CD4-positive, alpha-beta T cell treated with Interleukin-17A for 1 hour (primary cell): ENCODE data around the gene SSC5D.
"Not testable (repeated sequence)": the region's sequence is repeated elsewhere in the genome, so short reads cannot be mapped to it uniquely, and the experiment has no call there.

Experiments
- DNase-seq: peaks from one replicate; pipeline ENCODE4 v3.0.0-alpha.2; 2020

Gene SSC5D

GRCh38 chr19:55487924-55488687 lies at the start of gene SSC5D:
SSC5D (plus strand) TSS chr19:55488436; CDS start chr19:55488590, 154 bp downstream.
- no peak for DNase-seq

- DNase-seq = no peak
Observed at GRCh38 chr19:55439052-55439451, 49.2 kb upstream of the SSC5D start.

DNA sequence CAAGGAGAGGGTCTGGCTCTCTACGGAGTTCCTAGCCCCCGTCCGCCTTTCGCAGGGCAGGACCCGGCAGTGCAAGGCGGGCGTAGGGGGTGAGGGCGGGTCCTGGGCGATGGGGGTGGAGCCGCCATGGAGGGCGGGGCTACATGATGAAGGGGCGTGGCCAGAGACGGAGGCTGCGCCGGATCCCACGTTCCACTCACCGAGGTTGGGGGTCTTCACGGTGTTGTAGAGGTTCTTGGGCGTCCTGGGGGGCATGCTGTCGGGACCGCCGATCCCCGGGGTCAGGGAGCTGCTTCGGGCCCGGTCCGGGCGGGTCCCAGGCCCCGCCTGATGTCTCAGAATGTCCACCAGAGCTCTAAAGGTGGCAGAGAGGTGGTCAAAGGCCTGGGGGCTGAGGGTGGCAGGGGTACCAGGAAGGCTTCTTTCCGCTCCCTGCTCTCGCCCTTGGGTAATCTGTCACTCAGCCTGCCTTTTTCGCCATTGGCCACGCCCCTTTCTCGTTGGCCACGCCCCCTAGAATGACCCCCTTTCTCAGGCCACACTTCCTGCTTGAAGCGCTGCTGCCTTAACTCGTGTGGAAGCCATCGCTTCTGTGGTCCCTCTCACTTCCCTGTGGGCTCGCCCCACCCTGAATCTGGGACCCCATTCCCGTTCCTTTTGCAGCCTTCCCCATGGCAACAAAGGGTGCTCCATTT lies 47.7 kb upstream of the SSC5D start:
- DNase-seq = no peak

GRCh38 chr19:55441319-55441691 lies 46.9 kb upstream of the SSC5D start:
- DNase-seq = no peak

DNA sequence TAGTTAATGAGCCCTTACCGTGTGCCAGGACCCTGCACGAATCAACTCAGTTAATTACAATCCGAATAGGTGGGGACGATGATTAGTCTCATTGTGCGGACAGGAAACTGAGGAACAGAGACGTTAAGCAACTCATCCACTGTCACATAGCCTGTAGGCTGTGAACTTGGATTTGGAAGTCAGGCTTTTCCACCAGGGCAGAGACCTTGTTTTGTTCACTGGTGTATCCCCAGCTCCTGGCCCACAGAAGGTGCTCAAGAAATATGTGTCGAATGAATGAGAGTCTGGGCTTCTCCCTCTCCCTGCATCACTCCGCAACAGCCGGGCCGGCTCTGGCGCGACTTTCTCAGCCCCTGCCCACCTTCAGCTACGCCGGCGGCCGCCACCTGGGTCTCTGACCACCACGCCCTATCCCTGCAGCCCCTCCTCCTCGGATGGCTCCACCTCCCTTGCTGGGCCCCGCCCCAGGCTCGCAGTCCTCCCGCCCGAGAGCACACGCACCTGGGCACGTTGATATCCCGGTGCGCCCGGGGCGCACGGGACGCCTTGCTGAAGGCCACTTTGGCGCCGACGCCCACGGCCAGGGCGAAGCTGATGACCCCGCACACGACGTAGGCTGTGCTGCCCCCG lies 46.4 kb upstream of the SSC5D start:
- DNase-seq = no peak

DNA sequence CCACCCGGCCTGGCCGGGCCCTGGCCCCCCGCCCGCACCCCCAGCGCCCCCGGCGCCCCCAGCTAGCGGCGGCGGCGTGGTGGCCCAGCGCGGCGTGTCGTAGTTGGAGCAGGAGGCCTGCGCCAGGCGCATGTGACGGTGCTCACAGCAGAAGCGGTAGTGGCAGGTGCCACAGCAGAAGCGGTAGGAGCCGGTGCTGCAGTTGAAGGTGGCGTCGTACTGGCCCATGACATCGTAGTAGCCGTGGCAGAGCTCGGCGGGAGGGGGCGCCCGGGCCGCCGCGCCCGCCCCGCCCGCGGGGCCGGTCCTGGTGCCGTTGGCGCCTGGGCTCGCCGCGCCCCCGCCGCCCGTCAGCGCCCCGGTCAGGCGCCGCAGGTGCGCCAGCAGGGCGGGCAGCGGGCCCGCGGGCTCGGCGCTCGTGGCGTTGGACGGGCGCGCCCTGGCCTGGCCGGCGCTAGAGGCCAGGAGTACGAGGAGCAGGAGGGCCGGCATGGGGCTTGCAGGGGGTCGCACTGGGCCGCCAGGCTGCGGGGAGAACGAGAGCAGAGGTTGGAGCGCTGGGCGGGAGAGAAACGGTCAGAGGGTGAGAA lies 45.8 kb upstream of the SSC5D start:
- DNase-seq = no peak

- no peak for DNase-seq
Observed at GRCh38 chr19:55443045-55443823, 45.0 kb upstream of the SSC5D start, which contains the start of gene SHISA7. SHISA7 (minus strand) TSS chr19:55443300; CDS start chr19:55442863, 437 bp downstream.

DNA sequence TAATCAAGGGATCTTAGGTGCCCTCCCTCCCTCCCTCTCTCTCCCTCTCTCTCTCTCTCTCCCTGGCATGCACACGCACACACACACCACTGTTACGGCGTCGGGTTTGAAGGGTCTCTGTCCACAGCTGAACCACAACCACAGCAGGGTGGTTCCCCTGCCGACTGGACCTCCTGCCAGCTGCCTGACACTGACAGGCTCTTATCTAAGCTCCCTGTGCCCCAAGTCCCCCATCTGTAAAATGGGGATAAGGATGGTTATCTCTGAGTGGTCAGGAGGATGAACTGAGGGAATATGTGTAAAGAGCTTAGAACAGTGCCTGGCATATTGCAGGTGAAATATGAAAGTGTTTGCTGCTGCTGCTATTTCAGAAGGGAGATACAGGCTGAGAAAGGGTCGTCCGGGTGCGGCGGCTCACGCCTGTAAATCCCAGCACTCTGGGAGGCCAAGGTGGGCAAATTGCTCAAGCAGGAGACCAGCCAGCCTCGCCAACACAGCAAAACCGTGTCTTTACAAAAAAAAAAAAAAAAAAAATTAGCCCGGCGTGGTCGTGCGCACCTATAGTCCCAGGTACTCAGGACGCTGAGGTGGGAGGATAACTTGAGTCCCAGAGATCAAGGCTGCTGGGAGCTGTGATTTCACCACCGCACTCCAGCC lies 44.3 kb upstream of the SSC5D start:
- DNase-seq = no peak

DNA sequence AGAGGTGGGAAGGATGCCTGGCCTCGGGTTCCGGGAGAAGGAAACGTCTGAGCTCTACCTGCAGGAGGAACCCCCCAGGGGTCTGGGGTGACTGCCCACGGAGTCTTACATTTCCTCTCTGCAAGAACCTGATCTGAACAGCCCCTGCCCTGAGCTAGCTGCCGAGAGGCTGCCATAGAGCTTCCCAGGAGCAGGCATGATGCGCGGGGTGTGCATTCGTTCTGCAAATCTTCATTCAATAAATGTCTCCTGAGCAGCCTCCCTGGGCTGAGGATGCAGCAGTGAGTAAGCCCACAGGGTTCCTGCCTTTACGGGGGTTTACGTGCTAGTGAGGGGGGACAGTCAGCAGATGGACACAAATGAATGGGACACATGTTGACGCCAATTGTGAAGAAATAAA lies 43.6 kb upstream of the SSC5D start:
- no peak for DNase-seq

DNA sequence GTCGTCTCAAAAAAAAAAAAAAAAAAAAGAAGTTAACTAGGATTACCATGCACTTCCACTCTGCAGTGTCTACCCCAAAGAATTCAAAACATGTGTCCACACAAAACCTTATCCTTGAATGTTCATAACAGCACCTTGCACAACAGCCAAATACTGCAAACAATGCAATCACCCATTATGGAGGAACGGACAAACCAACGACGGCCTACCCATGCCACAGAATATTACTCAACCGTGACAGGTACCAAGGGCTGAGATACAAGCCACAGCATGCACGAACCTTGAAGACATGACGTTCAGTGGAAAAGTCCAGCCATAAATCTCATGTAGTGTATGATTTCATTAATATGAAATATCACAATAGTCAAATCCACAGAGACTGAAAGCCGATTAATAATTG lies 42.2 kb upstream of the SSC5D start:
- no peak for DNase-seq

- no peak for DNase-seq
Observed at GRCh38 chr19:55447421-55448174, 40.6 kb upstream of the SSC5D start.

DNA sequence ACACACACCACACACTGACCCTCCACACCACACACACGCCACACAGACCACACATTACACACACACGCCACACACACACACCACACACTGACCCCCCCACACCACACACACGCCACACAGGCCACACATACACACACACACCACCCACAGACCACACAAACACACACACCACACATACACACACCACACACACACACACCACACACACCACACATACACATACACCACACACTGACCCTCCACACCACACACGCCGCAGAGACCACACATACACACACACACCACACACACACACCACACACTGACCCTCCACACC lies 40.1 kb upstream of the SSC5D start:
- DNase-seq = not testable (repeated sequence)

- DNase-seq = no peak
Observed at GRCh38 chr19:55449469-55449868, 38.8 kb upstream of the SSC5D start.

- DNase-seq = peak; percentile 34
Observed at GRCh38 chr19:55451163-55451964, 36.9 kb upstream of the SSC5D start.

DNA sequence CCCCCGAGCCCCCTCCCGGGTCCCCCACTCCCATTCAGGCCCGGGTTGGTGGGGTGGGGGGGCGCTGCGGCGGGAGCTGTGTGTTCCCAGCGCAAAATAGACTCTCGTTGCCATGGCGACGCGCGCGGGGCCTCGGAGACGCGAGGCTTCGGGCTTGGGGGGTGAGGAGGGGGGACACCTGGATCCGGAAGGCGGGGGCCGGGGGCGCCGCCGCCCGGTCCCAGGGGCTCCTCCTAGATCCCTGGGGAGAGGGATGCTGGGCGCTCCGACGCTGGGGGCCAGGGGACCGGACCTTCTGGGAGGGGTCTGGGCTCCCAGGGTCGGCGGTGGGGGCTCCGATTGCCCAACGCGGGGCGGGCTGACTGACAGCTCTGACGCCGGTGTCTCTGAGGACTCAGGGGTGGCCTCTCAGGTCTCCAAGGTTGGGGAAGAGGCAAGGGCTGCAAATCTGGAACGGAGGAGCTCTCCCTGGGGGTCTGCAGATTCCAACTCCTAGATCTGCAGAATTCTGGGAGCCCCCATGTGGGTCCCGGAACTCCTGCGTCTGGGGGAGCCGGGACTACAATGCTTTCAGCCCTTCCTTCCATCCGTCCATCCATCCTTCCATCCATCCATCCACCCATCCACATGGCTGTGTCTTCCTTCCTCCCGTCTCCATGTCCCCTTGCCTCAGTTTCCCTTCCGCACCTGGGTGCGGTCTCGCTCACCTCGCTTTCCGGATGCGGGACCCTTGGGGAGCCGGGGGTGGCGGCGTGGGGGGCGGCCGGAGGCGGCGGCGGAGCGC lies 36.1 kb upstream of the SSC5D start:
- peak; percentile 46 for DNase-seq

GRCh38 chr19:55452749-55453346 lies 35.4 kb upstream of the SSC5D start:
- peak; percentile 60 for DNase-seq

GRCh38 chr19:55453511-55454260 lies 34.5 kb upstream of the SSC5D start:
- no peak for DNase-seq

GRCh38 chr19:55454787-55455243 lies 33.4 kb upstream of the SSC5D start:
- peak; percentile 52 for DNase-seq
